Glutamatergic neuron (in vitro differentiated cells): Measurements from ENCODE around the gene EFNA5. TPM values are rescaled to one million over a fixed set of nuclear protein-coding genes. Genes with fewer than 3 reads are reported as not detected.
A peak's percentile ranks its signal among the peaks of the same experiment; 100 is the strongest.

ENCODE experiments used
- DNase-seq: peaks from one replicate; pipeline ENCODE4 v3.0.0; 2022
- H3K27ac Mint-ChIP-seq: one replicate; pipeline ENCODE4 v1.8.0; 2020; ENCODE audit warnings: mild to moderate bottlenecking, mixed read lengths, inconsistent platforms; ENCODE audit not compliant: unreplicated experiment
- H3K27me3 Mint-ChIP-seq: one replicate; pipeline ENCODE4 v1.8.0; 2020; ENCODE audit warnings: mild to moderate bottlenecking, moderate library complexity, mixed read lengths, inconsistent platforms; ENCODE audit not compliant: unreplicated experiment
- H3K36me3 Mint-ChIP-seq: one replicate; pipeline ENCODE4 v1.8.0; 2020; ENCODE audit warnings: mild to moderate bottlenecking, mixed read lengths, inconsistent platforms; ENCODE audit not compliant: unreplicated experiment
- H3K4me1 Mint-ChIP-seq: one replicate; pipeline ENCODE4 v1.8.0; 2020; ENCODE audit warnings: mild to moderate bottlenecking, low read depth, mixed read lengths, inconsistent platforms; ENCODE audit not compliant: unreplicated experiment
- H3K4me3 Mint-ChIP-seq: one replicate; pipeline ENCODE4 v1.8.0; 2020; ENCODE audit warnings: mild to moderate bottlenecking, mixed read lengths, inconsistent platforms; ENCODE audit not compliant: unreplicated experiment
- H3K9me3 Mint-ChIP-seq: one replicate; pipeline ENCODE4 v1.8.0; 2020; ENCODE audit warnings: mild to moderate bottlenecking, moderate library complexity, mixed read lengths, inconsistent platforms; ENCODE audit not compliant: unreplicated experiment
- total RNA-seq: library from RNA; stranded (reverse); fragmentation: NEBNext Ultra II Directional; extraction: Animal tissue kit (Norgen Biotek cat#: 25700); gene quantifications from one replicate; pipeline ENCODE4 v1.2.1, GENCODE V29; 2021; ENCODE audit not compliant: unreplicated experiment
- TF ChIP-seq, protein P1 (sequence below): fragments of 200-600 bp; sonication (generic); IDR thresholded peaks from one replicate; pipeline ENCODE4 v1.5.0; 2021; ENCODE audit not compliant: partially characterized antibody, unreplicated experiment

The EFNA5 gene
- total RNA-seq, 1 donor from 2014 or later: 158 TPM

DNA sequence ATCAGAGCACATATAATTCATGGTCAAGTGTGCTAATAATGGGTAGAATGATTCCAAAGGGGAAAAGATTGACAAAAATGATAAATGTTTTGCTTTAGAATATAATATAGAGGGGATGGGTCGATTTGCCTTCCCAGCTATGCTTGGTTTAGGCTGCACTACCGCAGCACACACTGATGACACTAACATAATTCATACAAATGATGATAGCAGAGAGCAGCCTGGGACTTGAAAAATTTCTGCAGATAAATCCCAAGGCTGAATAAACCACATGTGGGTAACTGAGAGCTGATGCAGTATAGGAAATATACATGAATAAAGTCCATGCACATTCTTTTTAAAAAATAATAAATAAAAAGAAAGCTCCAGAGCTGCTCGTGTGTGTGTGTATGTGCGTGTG is 54.5 kb downstream of the EFNA5 start:
- Mint-ChIP-seq H3K9me3 (peaks cover 2% of the 10 kb centered on the region), H3K27ac (no peak overlapping the region), H3K36me3 (no peaks in the 10 kb centered on the region), H3K27me3 (no peaks in the 10 kb centered on the region), H3K4me3 (no peak overlapping the region), H3K4me1 (peaks cover 59% of the 10 kb centered on the region)
- TF ChIP-seq, protein P1, sequence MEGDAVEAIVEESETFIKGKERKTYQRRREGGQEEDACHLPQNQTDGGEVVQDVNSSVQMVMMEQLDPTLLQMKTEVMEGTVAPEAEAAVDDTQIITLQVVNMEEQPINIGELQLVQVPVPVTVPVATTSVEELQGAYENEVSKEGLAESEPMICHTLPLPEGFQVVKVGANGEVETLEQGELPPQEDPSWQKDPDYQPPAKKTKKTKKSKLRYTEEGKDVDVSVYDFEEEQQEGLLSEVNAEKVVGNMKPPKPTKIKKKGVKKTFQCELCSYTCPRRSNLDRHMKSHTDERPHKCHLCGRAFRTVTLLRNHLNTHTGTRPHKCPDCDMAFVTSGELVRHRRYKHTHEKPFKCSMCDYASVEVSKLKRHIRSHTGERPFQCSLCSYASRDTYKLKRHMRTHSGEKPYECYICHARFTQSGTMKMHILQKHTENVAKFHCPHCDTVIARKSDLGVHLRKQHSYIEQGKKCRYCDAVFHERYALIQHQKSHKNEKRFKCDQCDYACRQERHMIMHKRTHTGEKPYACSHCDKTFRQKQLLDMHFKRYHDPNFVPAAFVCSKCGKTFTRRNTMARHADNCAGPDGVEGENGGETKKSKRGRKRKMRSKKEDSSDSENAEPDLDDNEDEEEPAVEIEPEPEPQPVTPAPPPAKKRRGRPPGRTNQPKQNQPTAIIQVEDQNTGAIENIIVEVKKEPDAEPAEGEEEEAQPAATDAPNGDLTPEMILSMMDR: no peak
- DNase-seq: no peak

DNA sequence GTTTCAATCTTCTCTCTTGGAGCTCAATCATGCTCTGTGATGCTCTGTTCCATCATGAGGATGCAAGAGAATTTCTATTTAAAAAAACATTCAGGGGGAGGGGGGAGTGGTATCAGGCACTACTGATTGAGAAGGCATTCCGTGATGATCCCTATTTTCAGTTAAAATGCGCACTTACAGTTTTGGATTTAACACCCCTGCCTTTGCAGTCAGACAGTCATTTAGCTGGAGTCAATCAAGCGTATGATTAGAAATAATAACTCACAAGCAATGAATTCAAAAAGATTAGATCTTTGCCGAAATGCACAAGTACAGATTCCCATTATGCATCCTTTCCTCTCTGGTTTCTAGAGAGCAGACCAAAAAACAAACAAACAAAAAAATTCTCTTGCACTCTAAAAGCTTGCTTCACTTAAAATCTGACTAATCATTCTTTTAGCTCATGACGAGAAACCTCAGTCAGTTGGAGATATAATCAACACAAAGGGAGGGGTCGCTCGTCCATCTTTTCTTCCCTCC is 55.4 kb downstream of the EFNA5 start:
- no peaks in the 10 kb centered on the region for H3K36me3 Mint-ChIP-seq
- H3K4me1 Mint-ChIP-seq: peaks cover 59% of the 10 kb centered on the region
- peak overlapping the region; percentile 10 for H3K4me3 Mint-ChIP-seq

DNA sequence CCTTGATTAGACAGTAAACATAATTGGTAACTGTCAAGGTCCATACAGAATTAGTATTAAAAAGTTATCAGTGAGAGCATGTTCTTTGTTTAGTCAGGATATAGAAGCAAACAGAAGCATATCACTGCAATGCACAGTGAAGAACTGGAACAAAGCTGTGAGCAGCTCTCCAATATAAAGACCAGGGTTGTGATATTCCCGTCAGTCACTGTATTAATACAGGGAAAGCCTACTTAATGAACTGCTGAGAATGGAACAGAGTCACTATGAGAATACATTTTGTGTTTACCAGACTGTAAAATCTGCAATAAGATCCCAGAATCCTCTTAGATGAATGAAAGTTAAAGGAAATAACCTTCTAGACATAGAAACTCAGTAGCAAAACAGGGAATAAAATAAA is 58.2 kb downstream of the EFNA5 start:
- TF ChIP-seq, protein P1: no peak
- no peak for DNase-seq
- H3K27ac Mint-ChIP-seq: peak overlapping the region; percentile 48
- peaks cover 67% of the 10 kb centered on the region for H3K4me1 Mint-ChIP-seq
- no peaks in the 10 kb centered on the region for H3K36me3 Mint-ChIP-seq
- peaks cover 2% of the 10 kb centered on the region for H3K9me3 Mint-ChIP-seq
- H3K4me3 Mint-ChIP-seq: peak overlapping the region; percentile 18
- H3K27me3 Mint-ChIP-seq: no peaks in the 10 kb centered on the region

More for the DNA sequence above, 55.4 kb downstream of the EFNA5 start:
- Mint-ChIP-seq H3K9me3 (peaks cover 2% of the 10 kb centered on the region), H3K27me3 (no peaks in the 10 kb centered on the region), H3K27ac (no peak overlapping the region)
- TF ChIP-seq, protein P1: no peak
- DNase-seq: no peak

DNA sequence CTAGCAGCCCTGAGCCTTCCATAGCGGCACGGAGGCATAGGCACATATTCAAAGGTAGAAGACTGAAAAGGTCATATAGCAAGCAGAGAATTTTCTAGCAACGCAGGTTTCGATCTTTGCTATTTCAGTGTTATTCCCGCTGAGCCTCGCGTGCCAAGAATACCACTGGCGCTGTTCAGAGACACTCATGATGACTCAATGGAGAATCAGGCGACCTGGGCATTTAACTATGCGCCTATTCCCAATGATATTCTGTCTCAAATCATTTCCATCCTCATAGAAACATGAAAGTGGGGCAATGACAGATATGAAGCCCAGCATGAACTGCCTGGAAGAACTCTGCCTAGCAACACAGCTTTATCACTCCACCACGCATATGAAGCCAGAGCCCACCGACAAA is 59.9 kb downstream of the EFNA5 start:
- no peaks in the 10 kb centered on the region for H3K27me3 Mint-ChIP-seq
- peak overlapping the region; percentile 31 for H3K27ac Mint-ChIP-seq
- peaks cover 71% of the 10 kb centered on the region for H3K4me1 Mint-ChIP-seq
- H3K9me3 Mint-ChIP-seq: peaks cover 2% of the 10 kb centered on the region
- H3K4me3 Mint-ChIP-seq: no peak overlapping the region
- TF ChIP-seq, protein P1: no peak
- DNase-seq: no peak
- no peaks in the 10 kb centered on the region for H3K36me3 Mint-ChIP-seq

DNA sequence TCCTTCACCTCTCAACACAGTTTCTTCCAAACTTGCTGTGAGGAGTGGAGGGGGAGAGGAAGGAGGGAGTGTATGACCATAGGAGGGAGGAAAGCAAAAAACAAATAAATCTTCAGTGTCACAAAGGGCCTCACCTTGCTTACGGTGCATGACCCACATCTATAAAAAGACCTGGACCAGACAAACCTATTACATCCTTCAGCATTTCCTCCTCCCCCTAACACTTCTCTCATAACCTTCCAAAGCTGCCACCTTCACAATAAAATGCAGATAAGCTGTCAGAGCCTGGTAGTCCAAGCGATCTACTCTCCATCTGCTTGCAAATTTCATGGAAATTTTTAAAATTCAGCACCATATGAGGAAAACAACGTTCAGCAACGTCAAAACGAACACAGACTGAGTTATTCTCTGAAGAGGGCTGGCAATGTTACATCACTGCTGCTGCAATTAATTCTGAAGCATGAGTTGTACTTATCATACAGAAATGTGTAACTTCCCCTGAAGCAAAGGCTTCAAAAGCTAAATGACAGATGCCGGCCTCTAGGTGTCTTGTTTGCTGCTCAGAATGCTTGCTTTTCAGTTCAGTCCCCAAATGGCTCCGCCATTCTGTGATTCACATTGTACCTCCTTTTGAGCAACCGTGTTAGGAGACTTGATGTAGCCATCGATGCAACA is 62.9 kb downstream of the EFNA5 start:
- DNase-seq: no peak
- no peaks in the 10 kb centered on the region for H3K9me3 Mint-ChIP-seq
- H3K4me3 Mint-ChIP-seq: peak overlapping the region; percentile 65
- TF ChIP-seq, protein P1: no peak
- H3K27ac Mint-ChIP-seq: peak overlapping the region; percentile 69
- H3K36me3 Mint-ChIP-seq: no peaks in the 10 kb centered on the region
- peaks cover 72% of the 10 kb centered on the region for H3K4me1 Mint-ChIP-seq
- no peaks in the 10 kb centered on the region for H3K27me3 Mint-ChIP-seq
